ENCODE data around the gene SFMBT2.
A peak's percentile ranks its signal among the peaks of the same experiment; 100 is the strongest.

SFMBT2 gene

DNA sequence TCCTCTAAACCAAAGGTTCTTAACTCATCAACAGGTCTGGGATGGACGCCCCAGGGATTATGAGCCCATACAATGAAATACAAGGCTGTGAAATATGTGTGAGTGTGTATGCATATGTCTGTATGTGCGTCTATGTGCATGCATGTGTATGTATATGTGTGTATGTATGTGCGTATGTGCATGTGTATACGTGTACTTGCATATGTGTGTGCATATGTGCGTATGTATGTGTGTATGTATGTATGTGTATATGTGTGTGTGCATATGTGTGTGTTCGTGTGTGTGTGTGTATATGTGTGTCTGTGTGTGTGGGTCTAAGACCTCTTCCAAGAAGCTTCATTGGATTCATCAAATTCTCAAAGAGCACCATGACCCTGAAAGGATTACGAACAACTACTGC is 112.3 kb downstream of the SFMBT2 start:
- ATAC-seq (no peak), DNase-seq (no peak)

DNA sequence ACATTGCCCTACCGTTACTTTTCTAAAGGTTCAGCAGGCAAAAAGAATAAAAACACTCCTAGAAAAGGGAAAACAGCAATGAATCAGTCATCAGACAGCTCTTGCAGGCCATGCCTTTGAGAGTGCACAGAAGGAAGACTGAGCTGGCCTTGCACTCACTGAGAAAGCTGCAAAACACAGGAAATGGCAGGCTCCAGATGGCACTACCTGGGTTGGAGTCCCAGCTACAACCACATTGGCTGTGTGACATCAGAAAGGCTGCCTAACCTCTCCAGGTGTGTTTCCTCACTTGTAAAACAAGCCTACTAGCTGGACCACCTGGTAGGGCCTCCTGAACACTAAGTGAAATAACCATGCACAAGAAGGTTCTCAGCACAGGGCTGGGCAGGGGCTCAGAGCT is 113.7 kb downstream of the SFMBT2 start:
- DNase-seq = no peak
- ATAC-seq = no peak

DNA sequence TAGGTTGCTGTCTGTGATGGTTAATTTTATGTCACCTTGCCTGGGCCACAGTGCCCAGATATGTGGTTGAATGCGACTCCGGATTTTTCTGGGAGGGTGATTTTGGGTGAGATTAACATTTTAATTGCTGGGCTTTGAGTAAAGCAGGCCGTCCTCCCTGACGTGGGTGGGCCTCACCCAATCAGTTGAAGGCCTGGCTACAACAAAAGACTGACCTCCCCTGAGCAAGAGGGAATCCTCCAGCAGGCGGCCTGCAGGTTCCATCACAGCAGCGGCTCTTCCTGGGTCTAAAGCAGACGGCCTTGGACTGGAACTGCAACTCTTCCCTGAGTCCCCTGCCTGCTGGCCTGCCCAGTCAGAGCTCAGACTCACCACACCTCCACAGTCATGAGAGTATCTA is 114.2 kb downstream of the SFMBT2 start:
- DNase-seq (no peak), ATAC-seq (no peak)

DNA sequence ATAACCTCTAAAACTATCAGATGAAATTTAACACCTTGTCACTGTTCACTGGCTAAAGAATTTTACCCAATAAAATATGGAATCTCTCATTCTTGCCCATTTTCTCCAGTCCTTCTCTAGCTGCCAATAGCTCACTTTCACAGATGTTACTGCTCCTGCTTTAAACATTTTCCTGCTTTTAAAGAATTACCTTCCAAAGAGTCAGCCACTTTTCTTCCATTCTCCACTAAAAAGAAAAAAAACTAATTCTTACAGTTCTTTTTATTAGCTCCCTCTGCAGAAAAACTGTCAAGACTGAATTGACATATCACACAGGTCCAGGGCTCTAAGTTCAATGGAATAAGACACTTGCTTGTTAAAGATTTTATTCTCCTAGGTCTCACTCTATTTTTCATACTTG is 114.8 kb downstream of the SFMBT2 start:
- DNase-seq = no peak

DNA sequence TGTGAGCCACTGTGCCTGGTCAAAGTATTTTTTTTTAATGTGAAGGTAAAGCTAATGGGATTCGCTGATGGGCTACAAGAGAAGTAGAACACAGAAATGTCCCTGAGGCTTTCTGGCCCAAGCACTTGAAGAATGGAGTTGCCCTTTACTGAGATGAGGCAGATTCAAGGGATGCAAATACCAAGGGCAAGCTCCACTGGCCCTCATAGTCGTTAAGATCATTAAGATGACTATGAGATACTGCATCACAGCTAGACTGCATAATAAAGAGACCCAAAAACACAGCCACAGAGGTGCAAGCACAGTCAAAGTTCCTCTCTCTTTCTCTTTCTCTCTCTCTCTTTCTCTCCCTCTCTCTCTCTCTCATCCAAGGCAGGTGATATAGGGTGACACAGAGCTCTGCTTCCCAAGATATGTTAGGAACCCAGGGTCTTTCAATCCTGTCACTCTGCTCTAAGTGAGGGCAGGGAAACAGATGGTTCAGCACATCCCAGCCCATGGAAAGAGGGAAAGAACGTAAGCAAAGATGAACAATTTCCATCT is 117.4 kb downstream of the SFMBT2 start:
- peak; percentile 21 for ATAC-seq
- no peak for DNase-seq

More for the DNA sequence above, 114.8 kb downstream of the SFMBT2 start:
- ATAC-seq = no peak

DNA sequence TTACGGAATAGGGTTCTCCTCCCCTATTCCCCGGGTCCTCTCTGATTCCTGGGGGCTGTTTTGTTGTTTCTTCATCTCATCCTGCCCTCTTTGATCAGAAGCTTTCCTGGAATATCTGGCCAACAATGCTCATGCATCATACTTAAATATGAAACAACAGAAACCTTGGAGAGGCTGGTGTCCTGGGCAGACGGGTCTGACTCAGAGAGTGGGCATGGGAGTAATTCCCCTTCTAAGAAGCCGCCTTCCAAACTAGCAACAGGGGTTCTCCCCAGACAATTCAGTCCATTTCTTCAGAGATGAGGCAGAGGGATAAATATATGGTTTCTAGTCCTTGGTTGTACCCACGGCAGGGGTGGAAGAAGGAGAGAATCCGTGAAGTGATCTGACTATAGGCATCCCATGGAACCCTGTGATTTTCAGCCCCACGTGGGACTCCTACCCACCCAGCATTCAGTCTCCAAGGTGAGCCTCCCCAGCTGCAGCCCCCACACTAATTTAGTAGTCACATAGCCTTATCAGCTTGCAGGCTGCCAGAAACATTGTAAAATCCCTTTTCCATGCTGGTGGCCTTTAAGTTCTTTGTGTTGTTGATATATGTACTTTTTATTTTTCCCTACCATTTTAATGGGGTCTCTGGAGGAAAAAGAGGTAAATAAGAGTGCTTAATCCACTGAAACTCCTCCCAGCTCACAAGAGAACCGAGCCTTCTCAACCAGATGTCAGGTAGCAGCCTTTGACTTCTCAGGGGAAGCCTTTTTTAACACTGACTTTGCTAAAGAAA is 119.2 kb downstream of the SFMBT2 start:
- DNase-seq = no peak
- peak; percentile 75 for ATAC-seq

DNA sequence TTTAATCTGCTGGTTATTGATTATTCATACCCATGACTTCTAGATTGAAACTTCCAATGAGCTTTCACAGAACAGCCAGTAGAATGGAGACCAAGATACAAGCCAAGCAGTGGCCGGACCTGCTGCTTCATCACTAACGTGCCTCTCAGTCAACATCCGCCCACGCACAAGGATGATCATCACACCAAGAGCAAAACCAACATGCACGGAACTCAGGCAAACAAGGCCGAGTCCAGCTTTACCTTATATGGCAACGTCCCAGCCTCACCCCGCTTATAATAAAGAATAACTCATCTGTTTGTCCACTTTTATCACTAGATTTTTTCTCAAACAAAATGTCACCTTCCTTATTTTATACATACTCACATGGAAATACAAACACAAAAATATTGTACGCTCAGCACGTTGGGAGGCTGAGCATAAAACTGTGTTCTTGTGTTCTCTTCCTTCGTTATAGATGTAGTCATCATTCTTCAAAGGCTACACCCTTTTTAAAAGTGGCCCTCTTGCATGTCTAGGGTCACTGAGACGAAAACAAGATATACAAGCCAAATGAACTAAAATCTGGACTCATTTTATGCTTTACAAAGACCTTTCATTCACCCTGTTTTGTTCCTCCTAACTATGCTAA is 122.7 kb downstream of the SFMBT2 start:
- no peak for DNase-seq
- no peak for ATAC-seq

DNA sequence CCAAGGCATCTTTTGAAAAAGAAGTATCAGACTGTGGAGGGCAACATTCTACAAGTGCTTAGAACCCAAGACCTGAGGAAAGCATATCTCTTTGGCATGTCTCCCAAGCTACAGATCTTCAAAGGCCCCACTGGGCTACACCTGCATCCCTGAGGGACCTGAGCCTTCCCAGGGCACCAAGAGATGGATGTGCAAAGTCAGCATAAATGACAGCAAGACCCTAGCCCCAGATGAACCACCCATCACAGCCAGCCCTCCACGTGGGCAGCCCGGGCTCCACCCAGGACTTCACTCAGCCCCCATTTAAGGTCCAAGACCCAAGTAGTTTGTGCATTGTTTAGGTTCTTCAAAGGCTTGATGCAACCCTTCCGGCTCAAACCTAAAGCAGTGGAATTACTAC is 123.5 kb downstream of the SFMBT2 start:
- ATAC-seq (no peak), DNase-seq (no peak)

DNA sequence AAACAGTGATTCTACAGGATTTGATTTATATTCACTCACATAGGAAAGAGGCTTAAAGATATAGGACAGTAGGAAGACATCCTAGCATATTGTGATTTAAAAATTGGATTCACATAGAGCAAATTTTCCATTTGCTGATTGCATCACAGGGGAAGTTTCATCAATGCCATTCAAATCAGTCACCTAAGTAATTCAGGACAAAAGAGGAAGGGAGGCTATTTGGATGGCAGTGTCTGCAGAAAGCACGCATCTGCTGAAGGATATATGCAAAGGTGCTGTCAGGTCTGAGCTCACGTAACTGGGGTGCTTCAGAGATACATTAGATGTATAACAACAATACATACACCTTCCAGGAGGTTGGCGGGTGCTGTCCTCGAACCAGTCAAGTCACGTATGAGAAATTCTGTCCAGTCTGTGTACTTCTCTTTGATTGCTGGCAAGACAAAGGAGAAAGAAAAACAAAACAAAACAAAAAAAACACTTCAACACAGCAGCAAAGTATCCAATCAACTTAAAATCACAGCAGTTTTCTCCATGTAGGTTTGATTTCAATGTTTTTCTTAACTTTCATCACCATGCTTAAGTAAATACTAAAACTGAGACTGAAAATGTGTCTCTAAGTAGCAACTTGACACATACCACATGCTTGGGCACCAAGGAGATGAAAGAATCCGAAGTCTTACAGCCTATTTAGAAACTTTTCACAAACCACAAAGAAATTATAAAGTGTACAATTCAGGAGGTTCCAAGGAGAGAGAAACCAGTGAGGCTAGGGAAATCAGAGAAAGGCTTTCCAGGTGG is 125.1 kb downstream of the SFMBT2 start:
- DNase-seq (no peak), ATAC-seq (no peak)

DNA sequence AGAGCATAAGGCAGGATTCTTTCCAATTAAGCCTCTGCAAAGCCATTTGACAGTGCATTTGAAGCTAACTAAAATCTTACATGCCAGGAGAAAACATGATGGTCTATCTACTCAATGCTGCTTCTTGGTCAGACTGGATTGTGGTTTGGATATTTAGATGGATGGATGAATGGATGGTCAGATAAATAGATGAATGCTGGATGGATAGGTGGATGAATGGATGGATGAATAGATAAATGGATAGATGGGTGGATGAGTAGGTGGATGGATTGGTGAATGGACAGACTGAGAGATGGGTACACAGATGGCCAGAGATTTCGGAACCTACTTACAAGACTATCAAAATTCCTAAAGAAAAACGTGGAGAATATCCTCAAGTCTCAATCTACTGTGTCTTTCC is 127.6 kb downstream of the SFMBT2 start:
- no peak for ATAC-seq
- no peak for DNase-seq

DNA sequence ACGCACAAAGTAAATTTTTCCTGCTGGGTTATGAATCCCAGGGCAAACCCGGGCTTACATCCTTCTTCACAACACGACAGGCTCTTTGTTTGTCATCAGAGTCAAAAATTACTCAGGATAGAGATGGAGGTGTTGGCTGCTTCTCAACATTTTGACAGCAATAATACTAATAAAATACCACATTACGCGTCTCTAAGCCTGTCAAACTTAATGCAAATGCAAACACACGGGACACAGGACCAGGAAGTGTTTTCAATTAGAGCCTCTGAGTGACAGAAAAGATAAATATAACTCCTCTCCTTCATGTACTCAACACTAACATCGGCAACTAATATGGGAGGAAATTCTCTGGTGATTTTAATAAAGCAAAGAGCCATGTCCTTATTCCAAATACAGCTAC is 128.4 kb downstream of the SFMBT2 start:
- ATAC-seq (no peak), DNase-seq (no peak)

DNA sequence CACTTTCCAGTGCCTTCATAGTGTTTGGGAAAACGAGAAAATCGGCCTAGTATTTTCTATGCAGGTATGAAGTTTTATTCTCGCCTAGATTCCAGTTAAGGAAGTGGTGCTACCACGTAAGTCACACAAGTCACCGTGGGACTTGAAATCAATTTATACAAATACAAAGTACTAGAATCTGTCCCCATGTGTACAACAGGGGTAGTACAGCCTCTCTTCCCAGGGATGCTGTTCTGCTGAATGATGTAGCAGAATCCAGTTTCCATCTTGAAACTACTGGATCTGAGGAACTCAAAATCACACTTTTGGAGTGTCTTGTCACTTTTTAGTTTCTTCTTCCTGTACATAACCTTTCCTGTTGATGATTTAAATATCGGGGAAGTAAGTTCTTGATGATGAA is 129.4 kb downstream of the SFMBT2 start:
- ATAC-seq (no peak), DNase-seq (no peak)

DNA sequence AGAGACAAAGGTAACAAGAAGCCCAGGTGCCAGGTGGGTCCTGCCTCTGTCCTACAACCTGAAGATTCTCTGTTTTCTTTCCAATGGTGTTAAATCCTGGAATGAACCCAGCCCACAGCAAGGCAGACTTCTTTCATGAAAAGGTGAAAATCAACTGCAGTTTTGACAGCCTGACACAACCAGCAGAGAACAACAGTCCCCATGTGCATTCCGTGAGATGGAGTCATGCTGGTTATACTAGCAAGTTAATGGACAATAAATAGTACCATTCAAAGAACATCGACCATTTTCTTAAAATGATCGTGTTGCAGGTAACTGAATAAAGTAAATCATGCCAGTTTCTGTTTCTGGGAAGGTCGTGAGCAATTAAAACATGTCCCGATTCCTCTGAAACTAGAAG is 131.5 kb downstream of the SFMBT2 start:
- no peak for DNase-seq

DNA sequence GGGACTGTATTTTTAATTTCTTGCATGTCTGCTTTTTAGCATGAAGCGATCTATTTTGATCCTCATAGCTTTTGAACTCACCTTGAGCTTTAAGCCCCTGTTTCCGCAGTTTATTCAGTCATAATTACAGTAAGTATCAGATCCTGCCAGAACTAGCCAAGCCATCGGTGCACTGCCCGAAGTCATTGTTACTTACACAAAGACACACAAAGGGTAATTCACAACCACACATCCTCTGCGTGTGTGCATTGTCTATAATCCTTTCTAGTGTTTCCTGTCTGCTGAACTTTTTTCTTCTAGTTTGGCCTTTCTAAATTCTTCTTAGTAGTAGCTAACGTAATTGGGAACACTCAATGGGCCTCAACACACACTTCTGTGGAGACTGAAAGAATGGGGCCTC is 133.0 kb downstream of the SFMBT2 start:
- no peak for DNase-seq
- ATAC-seq = no peak

More for the DNA sequence above, 131.5 kb downstream of the SFMBT2 start:
- no peak for ATAC-seq

DNA sequence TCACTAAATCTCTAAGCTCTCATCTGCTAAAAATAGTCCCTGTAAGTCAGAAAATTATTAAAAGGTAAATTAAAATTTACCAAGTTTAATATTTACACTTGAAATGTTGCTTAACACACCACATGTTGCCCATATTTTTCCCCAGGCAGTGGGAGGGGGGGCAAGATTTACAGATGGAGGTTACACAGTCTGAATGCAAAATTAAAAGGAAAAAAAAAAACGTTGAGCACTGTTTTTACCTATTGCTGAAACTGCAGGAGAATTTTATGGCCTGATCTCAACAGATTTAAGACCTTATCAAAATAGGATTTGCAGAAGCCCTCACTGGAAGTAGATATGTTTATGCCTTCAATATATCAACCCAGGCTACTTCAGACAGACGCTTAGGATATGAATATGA is 133.4 kb downstream of the SFMBT2 start:
- ATAC-seq (no peak), DNase-seq (no peak)

DNA sequence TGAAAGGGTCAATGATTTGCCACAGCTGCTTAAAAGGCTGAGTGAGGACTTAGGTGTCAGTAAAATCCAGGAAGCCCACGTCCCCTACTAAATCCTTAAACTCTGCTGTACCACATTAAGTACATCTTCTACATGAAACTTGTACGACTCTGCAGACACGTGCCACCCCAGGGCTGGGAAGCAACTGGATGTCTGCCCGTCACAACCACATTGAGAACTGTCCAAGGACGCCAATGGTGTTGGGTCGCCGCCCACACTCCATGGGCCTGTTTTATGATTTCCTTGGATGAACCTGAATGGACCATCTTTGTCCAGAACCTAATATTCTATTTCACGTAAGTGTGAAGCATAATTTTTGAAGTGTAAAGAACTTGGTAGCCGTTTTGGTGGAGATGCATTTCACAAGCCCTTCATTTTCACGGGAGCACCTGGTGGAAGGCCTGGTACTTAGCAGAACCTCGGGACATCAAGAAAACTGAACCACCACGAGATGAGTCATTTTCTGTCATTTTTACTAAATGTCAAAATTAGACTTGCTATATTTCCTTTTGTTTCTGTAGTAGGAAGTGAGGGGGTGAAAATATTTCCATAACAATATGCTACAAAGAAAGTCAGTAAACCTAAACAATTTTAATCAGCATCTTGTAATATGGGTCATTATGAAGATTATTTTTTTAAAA is 134.9 kb downstream of the SFMBT2 start:
- peak; percentile 57 for ATAC-seq
- DNase-seq = no peak

DNA sequence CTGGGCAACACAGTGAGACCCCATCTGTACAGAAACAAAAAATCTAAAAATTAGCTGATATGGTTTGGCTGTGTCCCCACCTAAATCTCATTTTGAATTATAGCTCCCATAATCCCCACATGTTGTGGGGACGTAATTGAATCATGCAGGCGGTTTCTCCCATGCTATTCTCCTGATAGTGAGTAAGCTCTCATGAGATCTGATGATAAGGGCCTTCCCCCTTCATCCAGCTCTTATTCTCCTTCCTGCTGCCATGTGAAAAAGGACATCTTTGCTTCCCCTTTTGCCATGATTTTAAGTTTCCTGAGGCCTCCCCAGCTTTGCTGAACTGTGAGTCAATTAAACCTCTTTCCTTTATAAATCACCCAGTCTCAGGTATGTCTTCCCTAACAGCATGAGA is 136.5 kb downstream of the SFMBT2 start:
- ATAC-seq (no peak), DNase-seq (no peak)

DNA sequence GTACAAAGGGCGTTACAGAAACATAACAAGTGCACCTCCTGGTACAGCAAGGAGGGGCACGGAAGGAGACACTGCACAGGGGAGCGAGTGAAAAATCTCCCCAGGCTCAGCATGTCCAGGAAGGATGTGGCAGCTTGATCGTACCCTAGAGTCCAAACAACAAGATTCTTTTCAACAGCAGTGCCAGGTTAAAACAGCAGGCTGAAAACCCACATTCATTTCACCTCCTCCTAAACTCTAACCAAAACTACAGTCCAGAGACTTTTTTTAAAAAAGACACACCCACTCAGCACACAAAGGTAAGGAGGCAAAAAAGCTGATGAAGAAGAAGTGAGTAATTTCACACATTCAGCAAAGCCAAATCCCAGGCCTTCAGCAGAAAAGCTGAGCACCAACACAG is 138.8 kb downstream of the SFMBT2 start:
- no peak for DNase-seq
- ATAC-seq = peak; percentile 52

DNA sequence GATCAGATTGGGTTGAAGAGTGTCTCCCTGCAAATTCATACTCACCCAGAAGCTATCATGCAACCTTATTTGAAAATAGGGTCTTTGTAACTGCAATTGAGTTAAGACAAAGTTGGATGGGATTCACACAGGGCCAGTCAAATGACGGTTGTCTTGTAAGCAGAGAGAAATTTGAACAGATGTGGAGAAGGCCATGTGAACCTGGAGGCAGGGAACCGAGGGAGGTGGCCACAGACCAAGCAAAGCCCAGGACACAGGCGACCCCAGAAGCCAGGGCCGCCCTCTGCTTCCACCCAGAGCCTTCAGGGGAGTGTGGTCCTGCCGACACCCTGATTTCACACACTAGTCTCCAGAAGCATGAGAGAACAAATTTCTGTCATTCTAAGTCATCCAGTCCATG is 140.8 kb downstream of the SFMBT2 start:
- DNase-seq (no peak), ATAC-seq (no peak)

DNA sequence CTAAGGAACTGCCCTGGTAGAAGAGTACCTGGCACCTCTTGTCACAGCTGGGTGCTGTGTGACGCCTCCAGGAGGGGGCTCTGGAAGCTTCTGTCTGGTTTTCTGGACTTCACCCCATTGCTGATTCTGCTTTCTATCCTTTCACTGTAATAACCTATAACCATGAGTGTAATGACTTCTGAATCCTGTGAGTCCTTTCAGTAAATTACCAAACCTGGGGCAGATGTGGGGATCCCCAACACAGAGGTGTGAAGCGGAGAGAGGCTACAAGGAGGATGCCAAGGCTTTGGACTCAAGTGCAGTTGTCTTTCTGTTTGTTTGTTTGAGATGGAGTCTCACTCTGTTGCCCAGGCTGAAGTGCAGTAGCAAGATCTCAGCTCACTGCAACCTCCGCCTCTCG is 143.7 kb downstream of the SFMBT2 start:
- ATAC-seq (no peak), DNase-seq (no peak)

DNA sequence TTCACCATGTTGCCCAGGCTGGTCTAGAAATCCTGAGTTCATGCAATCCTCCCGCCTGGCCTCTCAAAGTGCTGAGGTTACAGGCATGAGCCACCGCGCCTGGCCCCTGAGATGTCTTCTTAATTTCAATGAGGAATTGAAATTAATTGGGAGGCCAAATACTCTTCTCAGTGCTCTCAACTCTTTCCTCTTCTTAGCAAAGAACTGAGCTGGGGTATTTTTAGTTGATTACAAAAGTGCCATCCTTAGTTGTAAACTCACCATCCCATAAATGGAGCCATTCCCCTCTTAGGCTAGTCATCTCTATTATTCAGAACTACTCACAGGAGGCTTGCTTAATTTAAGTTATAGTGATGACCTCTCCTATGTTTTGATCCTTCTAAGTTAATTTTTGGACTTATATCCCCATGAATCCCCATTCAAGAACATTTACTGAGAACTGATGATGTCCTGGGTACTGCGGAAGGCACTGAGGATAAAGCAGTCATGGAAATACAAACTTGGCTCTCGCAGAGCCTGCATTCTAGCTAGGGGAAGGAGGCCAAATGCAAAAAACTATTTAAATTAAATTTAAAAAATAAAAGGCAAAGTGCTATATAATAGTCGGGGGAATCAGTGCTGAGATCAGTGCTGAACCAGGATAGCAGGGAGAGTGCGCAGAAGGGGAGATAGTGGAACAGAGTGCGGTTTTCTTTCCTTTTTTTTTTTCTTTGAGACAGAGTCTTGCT is 145.3 kb downstream of the SFMBT2 start:
- ATAC-seq (no peak), DNase-seq (no peak)

DNA sequence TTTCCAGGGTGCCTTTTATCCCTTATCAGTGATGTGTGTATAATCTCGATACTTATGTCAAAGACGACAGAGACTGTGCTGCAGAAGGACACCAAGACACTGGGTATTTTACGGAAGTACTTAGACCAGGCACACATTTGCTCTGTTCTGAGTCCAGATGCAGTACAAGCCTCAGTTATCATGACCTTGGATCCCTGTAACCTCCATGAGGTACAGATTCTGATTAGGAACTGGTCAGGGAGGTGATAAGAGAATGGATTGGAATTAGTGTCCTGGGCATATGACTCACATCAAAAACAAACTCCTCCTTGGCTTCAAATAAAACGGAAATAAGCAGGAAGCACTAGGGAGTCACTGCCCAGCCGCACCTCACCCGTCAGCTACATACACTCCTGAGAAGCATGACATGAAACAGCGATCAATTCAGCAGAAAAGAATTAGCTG is 146.5 kb downstream of the SFMBT2 start:
- ATAC-seq (no peak), DNase-seq (no peak)
